Measurements from ENCODE around the gene STK32B. TPM values are rescaled to one million over a fixed set of nuclear protein-coding genes. Genes with fewer than 3 reads are reported as not detected.

The STK32B gene
- total and polyA plus RNA-seq, 7 donors, result 0.14 to 0.73 (median 0.52) TPM

- peaks cover 3% of the 10 kb centered on the region for H3K9me3 ChIP-seq
- peak overlapping the region; percentile 58 for H3K4me3 ChIP-seq
- peak; percentile 51 for TF ChIP-seq CTCF (IDR thresholded peaks at IDR 0.05)
- intact Hi-C loops (cut with DNase I), result loop anchor here in 1 of 2 donors (5.0 kb wide), 2 partner anchors 87 to 762 kb away; no protein-coding TSS in a partner anchor
- H3K27ac ChIP-seq, result no peak overlapping the region
- DNase-seq (peak; percentile 67 to 76), ATAC-seq (peak in 2 of 4 donors; percentile 68 to 78)
- H3K36me3 ChIP-seq (ENCODE audit: insufficient read depth in 1 of 2, low read depth in 1 of 2), result no peaks in the 10 kb centered on the region
- WGBS, 3 donors, result 1 to 2% (median 1%) methylated on average over 36 of the region's 36 CpGs
- H3K27me3 ChIP-seq (ENCODE audit: insufficient read depth in 3 of 3, low read length in 2 of 3), result peaks cover 0 to 21% (median 12%) of the 10 kb centered on the region in 3 donors
- H3K4me1 ChIP-seq, result peaks cover 3% of the 10 kb centered on the region
Observed at GRCh38 chr4:5050520-5051277, 581 bp upstream of the STK32B start.

DNA sequence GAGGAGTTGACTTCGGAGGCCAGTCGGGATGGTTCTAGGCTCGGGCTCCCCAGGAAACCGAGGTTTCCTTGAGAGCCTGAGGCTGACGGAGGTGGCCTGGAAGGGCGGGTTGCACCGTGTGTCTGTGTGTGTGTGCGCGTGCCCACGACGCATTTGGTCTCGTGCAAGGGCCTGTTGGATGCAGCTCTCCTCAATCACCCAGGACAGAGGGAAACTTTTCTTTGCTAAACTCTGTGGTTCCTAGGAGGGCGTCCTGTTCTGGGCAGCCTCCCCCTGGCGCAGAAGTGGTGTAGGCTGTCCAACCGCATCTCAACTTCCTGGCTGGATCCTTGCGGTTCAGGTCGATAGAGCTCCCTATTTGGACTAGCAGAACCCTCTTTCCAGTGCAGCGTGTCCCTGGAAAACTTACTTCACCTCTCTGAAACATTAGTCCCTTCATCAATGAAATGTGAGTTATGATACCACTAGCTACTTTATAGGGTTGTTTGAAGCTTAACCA lies 973 bp downstream of the STK32B start:
- ATAC-seq, result no peak
- no peak for DNase-seq
- Histone ChIP-seq H3K4me1 (peaks cover 3% of the 10 kb centered on the region), H3K27ac (no peak overlapping the region), H3K36me3 (ENCODE audit: insufficient read depth in 1 of 2, low read depth in 1 of 2) (no peaks in the 10 kb centered on the region), H3K9me3 (no peaks in the 10 kb centered on the region), H3K4me3 (peak overlapping the region; percentile 58), H3K27me3 (ENCODE audit: insufficient read depth in 3 of 3, low read length in 2 of 3) (peaks cover 0 to 21% (median 12%) of the 10 kb centered on the region in 3 donors)
- WGBS, 3 donors, result 11 to 18% (median 12%) methylated on average over 18 of the region's 18 CpGs
- TF ChIP-seq CTCF (IDR thresholded peaks at IDR 0.05), result no peak
- intact Hi-C loops (cut with DNase I), result loop anchor here in 1 of 2 donors (5.0 kb wide), 2 partner anchors 85 to 760 kb away; no protein-coding TSS in a partner anchor

- no peak for ATAC-seq
- TF ChIP-seq CTCF (IDR thresholded peaks at IDR 0.05), result no peak
- intact Hi-C loops (cut with DNase I), result loop anchor here in 1 of 2 donors (5.0 kb wide), 2 partner anchors 84 to 759 kb away; no protein-coding TSS in a partner anchor
Observed at GRCh38 chr4:5052726-5053425, 1.6 kb downstream of the STK32B start.

DNA sequence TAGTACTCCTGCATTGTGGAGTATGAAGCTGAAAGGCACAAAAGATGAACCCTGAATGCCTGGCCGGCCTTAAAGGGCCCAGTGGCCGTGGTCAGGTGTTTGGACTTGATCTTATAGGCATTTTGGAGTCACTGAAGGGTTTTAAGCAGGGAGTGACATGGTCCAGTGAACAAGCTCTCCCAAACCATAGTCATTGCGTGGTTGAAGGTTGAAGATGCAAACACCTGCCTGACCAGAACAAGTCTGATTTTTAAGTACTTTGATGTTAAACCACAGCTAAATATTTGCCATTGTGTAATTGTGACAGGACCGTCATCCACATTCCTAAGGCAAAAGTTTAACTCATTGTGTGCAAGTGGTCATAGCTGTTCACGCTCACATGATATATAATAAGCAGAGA lies 3.3 kb downstream of the STK32B start:
- H3K27ac ChIP-seq, result no peak overlapping the region
- no peaks in the 10 kb centered on the region for H3K36me3 ChIP-seq (ENCODE audit: insufficient read depth in 1 of 2, low read depth in 1 of 2)
- peaks cover 0 to 21% (median 12%) of the 10 kb centered on the region in 3 donors for H3K27me3 ChIP-seq (ENCODE audit: insufficient read depth in 3 of 3, low read length in 2 of 3)
- H3K4me3 ChIP-seq, result no peak overlapping the region
- ATAC-seq, result no peak
- H3K4me1 ChIP-seq, result peaks cover 3% of the 10 kb centered on the region
- H3K9me3 ChIP-seq, result no peaks in the 10 kb centered on the region
- no peak for TF ChIP-seq CTCF (IDR thresholded peaks at IDR 0.05)
- no peak for DNase-seq
- WGBS, 3 donors, result 72 to 76% (median 75%) methylated on average over 5 of the region's 5 CpGs
- intact Hi-C loops (cut with DNase I), result loop anchor here in 1 of 2 donors (5.0 kb wide), 2 partner anchors 83 to 758 kb away; no protein-coding TSS in a partner anchor

More at GRCh38 chr4:5052726-5053425, 1.6 kb downstream of the STK32B start:
- no peak overlapping the region for H3K4me3 ChIP-seq
- WGBS, 3 donors, result 69 to 73% (median 72%) methylated on average over 6 of the region's 6 CpGs
- H3K36me3 ChIP-seq (ENCODE audit: insufficient read depth in 1 of 2, low read depth in 1 of 2), result no peaks in the 10 kb centered on the region
- peaks cover 3% of the 10 kb centered on the region for H3K4me1 ChIP-seq
- no peaks in the 10 kb centered on the region for H3K9me3 ChIP-seq
- H3K27me3 ChIP-seq (ENCODE audit: insufficient read depth in 3 of 3, low read length in 2 of 3), result peaks cover 0 to 21% (median 12%) of the 10 kb centered on the region in 3 donors
- no peak overlapping the region for H3K27ac ChIP-seq
- no peak for DNase-seq

Data from psoas muscle (tissue), 8 donors.